GM19035 (cell line): ENCODE measurements around the gene FBXO2.
A peak's percentile ranks its signal among the peaks of the same experiment; 100 is the strongest.

ENCODE experiments used
- ATAC-seq: cut with Tn5 transposase; IDR thresholded peaks from one replicate; pipeline ENCODE4 v1.9.1; 2021; ENCODE audit not compliant: unreplicated experiment

The FBXO2 gene

GRCh38 chr1:11654137-11654938 lies at the start of gene FBXO2, which contains the start of gene FBXO44:
Gene FBXO2 (minus strand): TSS chr1:11654429. CDS start chr1:11654340, 89 bp downstream.
Gene FBXO44 (plus strand): TSS chr1:11654877. CDS start chr1:11655836, 959 bp downstream.
- peak; percentile 72 for ATAC-seq

GRCh38 chr1:11703357-11704193 lies 49.3 kb upstream of the FBXO2 start:
- ATAC-seq, result no peak

GRCh38 chr1:11701981-11702803 lies 48.0 kb upstream of the FBXO2 start:
- no peak for ATAC-seq

- ATAC-seq, result no peak
Measured at GRCh38 chr1:11701551-11701961, 47.3 kb upstream of the FBXO2 start.

- no peak for ATAC-seq
Measured at GRCh38 chr1:11700601-11701467, 46.6 kb upstream of the FBXO2 start.

GRCh38 chr1:11697893-11698210 lies 43.6 kb upstream of the FBXO2 start:
- no peak for ATAC-seq

GRCh38 chr1:11697188-11697892 lies 43.1 kb upstream of the FBXO2 start:
- no peak for ATAC-seq

GRCh38 chr1:11695861-11696260 lies 41.6 kb upstream of the FBXO2 start:
- ATAC-seq, result no peak

- ATAC-seq, result no peak
Measured at GRCh38 chr1:11693917-11694316, 39.7 kb upstream of the FBXO2 start.

GRCh38 chr1:11693024-11693590 lies 38.9 kb upstream of the FBXO2 start:
- ATAC-seq, result no peak

GRCh38 chr1:11691928-11692711 lies 37.9 kb upstream of the FBXO2 start:
- ATAC-seq, result no peak

GRCh38 chr1:11691302-11691914 lies 37.2 kb upstream of the FBXO2 start, which contains the start of gene DRAXIN:
Gene DRAXIN (plus strand): TSS chr1:11691710. CDS start chr1:11706259, 14,549 bp downstream.
- ATAC-seq, result no peak

- ATAC-seq, result no peak
Measured at GRCh38 chr1:11690397-11691301, 36.4 kb upstream of the FBXO2 start.

GRCh38 chr1:11688506-11688905 lies 34.3 kb upstream of the FBXO2 start:
- no peak for ATAC-seq

- ATAC-seq, result no peak
Measured at GRCh38 chr1:11685210-11685752, 31.1 kb upstream of the FBXO2 start.

GRCh38 chr1:11684070-11684469 lies 29.8 kb upstream of the FBXO2 start:
- ATAC-seq, result no peak

- ATAC-seq, result no peak
Measured at GRCh38 chr1:11682799-11683198, 28.6 kb upstream of the FBXO2 start.
